22Rv1 (cell line): ENCODE measurements around the gene MAN2A1.
A peak's percentile ranks its signal among the peaks of the same experiment; 100 is the strongest.
"Not testable (repeated sequence)": the region's sequence is repeated elsewhere in the genome, so short reads cannot be mapped to it uniquely, and the experiment has no call there.

Experiments used
- H3K27ac ChIP-seq: fragments of 450-650 bp; 2 replicates; pipeline ENCODE4 v1.5.1; 2017
- ZFX ChIP-seq: fragments of 450-650 bp; IDR thresholded peaks from 2 replicates; pipeline ENCODE4 v1.6.1; 2017; ENCODE audit warnings: antibody characterized with exemption, borderline replicate concordance
- TF ChIP-seq, protein P1 (sequence below): fragments of 450-650 bp; IDR thresholded peaks from 2 replicates; pipeline ENCODE4 v1.5.1; 2017; ENCODE audit warnings: mild to moderate bottlenecking

Gene MAN2A1

DNA sequence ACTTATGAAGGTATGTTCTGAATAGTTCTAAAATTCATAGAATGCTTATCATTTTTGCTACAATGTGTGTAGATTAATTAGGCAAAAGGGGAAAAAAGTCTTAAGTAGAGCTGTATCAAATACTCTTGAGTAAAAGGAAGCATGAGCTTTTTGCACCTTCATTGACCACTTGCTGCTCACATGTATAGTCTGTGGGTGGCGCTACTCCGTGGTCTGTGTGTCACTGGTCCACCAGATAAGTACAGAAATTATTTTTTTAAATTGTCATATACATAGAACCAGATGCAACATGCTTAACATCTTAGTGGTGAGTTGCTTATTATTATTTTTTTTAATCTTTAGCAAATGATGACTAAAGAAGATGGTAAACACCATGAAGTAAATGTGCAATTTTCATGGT is 130.2 kb downstream of the MAN2A1 start:
- TF ChIP-seq, protein P1, sequence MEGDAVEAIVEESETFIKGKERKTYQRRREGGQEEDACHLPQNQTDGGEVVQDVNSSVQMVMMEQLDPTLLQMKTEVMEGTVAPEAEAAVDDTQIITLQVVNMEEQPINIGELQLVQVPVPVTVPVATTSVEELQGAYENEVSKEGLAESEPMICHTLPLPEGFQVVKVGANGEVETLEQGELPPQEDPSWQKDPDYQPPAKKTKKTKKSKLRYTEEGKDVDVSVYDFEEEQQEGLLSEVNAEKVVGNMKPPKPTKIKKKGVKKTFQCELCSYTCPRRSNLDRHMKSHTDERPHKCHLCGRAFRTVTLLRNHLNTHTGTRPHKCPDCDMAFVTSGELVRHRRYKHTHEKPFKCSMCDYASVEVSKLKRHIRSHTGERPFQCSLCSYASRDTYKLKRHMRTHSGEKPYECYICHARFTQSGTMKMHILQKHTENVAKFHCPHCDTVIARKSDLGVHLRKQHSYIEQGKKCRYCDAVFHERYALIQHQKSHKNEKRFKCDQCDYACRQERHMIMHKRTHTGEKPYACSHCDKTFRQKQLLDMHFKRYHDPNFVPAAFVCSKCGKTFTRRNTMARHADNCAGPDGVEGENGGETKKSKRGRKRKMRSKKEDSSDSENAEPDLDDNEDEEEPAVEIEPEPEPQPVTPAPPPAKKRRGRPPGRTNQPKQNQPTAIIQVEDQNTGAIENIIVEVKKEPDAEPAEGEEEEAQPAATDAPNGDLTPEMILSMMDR = peak; percentile 22; the same call in 1 of the 2 replicates
- TF ChIP-seq ZFX = no peak
- H3K27ac ChIP-seq = no peak overlapping the region

DNA sequence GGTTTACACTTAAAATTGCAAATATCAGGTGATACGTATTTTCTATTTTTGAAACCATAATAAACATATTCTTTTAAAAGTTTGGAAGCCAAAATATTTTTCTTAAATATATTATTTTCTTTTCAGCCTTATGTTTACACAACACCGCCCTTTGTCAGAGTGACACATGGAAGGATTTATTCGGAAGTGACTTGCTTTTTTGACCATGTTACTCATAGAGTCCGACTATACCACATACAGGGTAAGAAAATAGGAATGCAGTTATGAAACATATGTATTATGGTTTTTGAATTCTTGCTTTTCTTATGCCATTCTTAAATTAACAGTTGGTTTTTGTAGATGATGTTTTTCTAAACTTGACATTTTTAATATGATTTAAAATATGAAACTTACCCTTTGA is 133.9 kb downstream of the MAN2A1 start:
- no peak for TF ChIP-seq ZFX
- TF ChIP-seq, protein P1 = no peak
- H3K27ac ChIP-seq = no peak overlapping the region

DNA sequence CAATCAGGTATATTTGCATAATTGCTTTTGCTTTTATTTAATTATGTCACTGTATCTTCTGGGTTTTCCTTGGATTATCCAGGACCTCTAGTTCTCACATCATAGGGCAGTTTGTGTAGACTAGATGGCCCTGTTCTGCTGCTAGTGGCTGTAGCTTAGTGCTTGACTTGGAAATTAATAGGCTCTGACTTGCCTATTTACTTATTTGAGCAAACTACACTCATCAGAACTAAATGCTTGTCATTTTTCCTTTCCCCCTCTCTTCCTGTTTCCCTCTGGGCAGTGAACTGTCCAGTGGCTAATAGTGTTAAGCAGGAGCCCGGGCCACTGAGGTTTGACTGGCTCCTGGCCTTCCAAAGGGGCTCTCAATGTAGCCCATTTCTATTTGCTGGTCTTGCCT is 135.7 kb downstream of the MAN2A1 start:
- H3K27ac ChIP-seq = no peak overlapping the region
- TF ChIP-seq, protein P1 = no peak
- TF ChIP-seq ZFX = no peak

DNA sequence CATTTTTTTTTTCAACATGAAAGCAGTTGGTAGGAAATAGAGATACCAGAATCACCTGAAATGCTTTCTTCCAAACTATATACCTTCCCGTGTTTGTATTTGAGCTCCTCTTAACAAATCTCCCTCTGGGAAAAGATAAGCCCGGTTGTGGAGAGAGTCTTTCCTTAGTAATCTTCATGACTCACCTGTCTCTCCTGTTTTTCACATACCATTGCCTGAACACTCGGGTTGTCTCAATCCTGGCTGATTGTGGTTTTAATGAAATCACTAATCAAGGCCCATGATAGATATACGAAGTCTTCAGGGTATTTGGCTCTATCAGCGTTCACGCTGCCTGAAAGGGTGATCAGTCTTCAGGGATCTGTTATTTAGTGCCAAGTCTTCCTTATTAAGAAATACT is 136.7 kb downstream of the MAN2A1 start:
- no peak overlapping the region for H3K27ac ChIP-seq
- TF ChIP-seq, protein P1 = no peak
- no peak for TF ChIP-seq ZFX

DNA sequence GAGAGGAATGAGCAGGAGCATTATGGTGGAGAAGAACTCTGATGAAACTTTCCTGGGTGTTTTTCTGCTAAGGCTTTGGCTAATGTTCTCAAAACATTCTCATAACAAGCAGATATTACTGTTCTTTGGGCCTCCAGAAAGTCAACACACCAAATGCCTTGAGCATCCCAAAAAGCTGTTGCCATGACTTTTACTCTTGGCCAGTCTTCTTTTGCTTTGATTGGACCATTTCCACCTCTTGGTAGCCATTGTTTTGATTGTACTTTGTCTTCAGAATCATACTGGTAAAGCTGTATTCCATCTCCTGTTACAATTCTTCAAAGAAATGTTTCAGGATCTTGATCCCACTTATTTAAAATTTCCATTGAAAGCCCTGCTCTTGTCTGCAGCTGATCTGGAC is 139.6 kb downstream of the MAN2A1 start:
- TF ChIP-seq, protein P1 = no peak
- TF ChIP-seq ZFX = no peak
- H3K27ac ChIP-seq = no peak overlapping the region

DNA sequence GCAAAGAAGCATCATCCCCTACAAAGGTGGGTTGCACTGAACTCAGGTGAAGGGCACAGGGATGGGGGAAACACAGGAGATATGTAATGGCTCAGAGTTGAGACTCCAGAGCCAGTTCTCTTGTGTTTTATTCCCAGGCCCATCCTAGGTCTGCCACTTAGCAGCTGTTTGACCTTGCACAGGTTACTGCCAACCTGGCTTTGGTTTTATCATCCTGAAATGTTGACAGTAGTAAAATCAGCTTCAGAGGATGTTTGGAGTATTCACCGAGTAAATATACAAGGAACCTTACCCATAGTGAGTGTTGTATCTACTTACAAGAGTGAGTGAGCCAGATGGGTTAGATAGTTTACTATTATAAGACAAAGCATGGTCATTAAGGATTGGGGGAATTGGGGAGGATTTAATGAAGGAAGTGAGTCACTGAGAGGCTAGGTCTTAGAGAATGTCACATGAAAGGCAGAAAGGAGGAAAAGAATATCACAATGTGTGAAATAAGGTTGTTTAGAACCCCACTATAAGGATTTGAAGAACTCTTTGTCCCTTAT is 141.3 kb downstream of the MAN2A1 start:
- TF ChIP-seq, protein P1 = no peak
- no peak overlapping the region for H3K27ac ChIP-seq

DNA sequence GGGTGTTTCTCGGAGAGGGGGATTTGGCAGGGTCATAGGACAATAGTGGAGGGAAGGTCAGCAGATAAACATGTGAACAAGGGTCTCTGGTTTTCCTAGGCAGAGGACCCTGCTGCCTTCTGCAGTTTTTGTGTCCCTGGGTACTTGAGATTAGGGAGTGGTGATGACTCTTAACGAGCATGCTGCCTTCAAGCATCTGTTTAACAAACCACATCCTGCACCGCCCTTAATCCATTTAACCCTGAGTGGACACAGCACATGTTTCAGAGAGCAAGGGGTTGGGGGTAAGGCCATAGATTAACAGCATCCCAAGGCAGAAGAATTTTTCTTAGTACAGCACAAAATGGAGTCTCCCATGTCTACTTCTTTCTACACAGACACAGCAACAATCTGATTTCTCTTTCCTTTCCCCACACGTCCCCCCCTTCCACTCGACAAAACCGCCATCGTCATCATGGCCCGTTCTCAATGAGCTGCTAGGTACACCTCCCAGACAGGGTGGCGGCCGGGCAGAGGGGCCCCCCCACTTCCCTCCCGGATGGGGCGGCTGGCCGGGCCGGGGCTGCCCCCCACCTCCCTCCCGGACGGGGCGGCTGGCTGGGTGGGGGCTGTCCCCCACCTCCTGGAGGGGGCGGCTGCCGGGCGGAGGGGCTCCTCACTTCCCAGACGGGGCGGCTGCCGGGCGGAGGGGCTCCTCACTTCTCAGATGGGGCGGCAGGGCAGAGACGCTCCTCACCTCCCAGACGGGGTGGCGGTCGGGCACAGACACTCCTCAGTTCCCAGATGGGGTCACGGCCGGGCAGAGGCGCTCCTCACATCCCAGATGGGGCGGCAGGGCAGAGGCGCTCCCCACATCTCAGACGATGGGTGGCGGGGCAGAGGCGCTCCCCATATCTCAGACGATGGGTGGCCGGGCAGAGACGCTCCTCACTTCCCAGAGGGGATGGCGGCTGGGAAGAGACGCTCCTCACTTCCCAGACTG is 142.8 kb downstream of the MAN2A1 start:
- H3K27ac ChIP-seq = not testable (repeated sequence)
